NT2/D1 (cell line): ENCODE data around the gene DNAH5.

Experiments
- SUZ12 ChIP-seq: IDR thresholded peaks from 2 replicates; pipeline ENCODE4 v1.6.1; 2011; ENCODE audit not compliant: insufficient read length, insufficient read depth; ENCODE audit errors: extremely low read depth
- YY1 ChIP-seq: IDR thresholded peaks from 2 replicates; pipeline ENCODE4 v1.6.1; 2011; ENCODE audit not compliant: insufficient read length, insufficient read depth
- ZNF274 ChIP-seq: IDR thresholded peaks from 2 replicates; pipeline ENCODE4 v1.6.1; 2011; ENCODE audit warnings: mild to moderate bottlenecking, low read depth, low read length

GRCh38 chr5:13843175-13843846 lies 101.2 kb downstream of the DNAH5 start:
- TF ChIP-seq ZNF274 (no peak), YY1 (no peak), SUZ12 (no peak)
